GM10847 (cell line): ENCODE data around the gene HK1.

Experiments
- POLR2A ChIP-seq: IDR thresholded peaks from 2 replicates; pipeline ENCODE4 v1.6.1; 2011; ENCODE audit not compliant: insufficient read length; ENCODE audit errors: extremely low read depth

HK1 gene

GRCh38 chr10:69278446-69278963, at the start of gene HK1:
Gene HK1 (plus strand): TSS chr10:69278496.
- no peak for TF ChIP-seq POLR2A

GRCh38 chr10:69229616-69229916, 48.7 kb upstream of the HK1 start:
- TF ChIP-seq POLR2A, result no peak

GRCh38 chr10:69230128-69230527, 48.2 kb upstream of the HK1 start:
- TF ChIP-seq POLR2A, result no peak

- no peak for TF ChIP-seq POLR2A
Observed at GRCh38 chr10:69232252-69232651, 46.0 kb upstream of the HK1 start.

GRCh38 chr10:69232736-69233480, 45.4 kb upstream of the HK1 start:
- no peak for TF ChIP-seq POLR2A

- TF ChIP-seq POLR2A, result no peak
Observed at GRCh38 chr10:69234447-69234846, 43.8 kb upstream of the HK1 start.

- TF ChIP-seq POLR2A, result no peak
Observed at GRCh38 chr10:69237528-69238159, 40.7 kb upstream of the HK1 start.

GRCh38 chr10:69239136-69239535, 39.2 kb upstream of the HK1 start:
- TF ChIP-seq POLR2A, result no peak

GRCh38 chr10:69239816-69240434, 38.4 kb upstream of the HK1 start:
- no peak for TF ChIP-seq POLR2A

- TF ChIP-seq POLR2A, result no peak
Observed at GRCh38 chr10:69240455-69240854, 37.8 kb upstream of the HK1 start.

GRCh38 chr10:69241575-69241974, 36.7 kb upstream of the HK1 start:
- TF ChIP-seq POLR2A, result no peak

GRCh38 chr10:69242040-69242851, 36.0 kb upstream of the HK1 start:
- no peak for TF ChIP-seq POLR2A

- TF ChIP-seq POLR2A, result no peak
Observed at GRCh38 chr10:69242852-69243212, 35.5 kb upstream of the HK1 start.

GRCh38 chr10:69243817-69244216, 34.5 kb upstream of the HK1 start:
- no peak for TF ChIP-seq POLR2A

- no peak for TF ChIP-seq POLR2A
Observed at GRCh38 chr10:69246036-69246435, 32.3 kb upstream of the HK1 start.

- no peak for TF ChIP-seq POLR2A
Observed at GRCh38 chr10:69246581-69247312, 31.5 kb upstream of the HK1 start.

- TF ChIP-seq POLR2A, result no peak
Observed at GRCh38 chr10:69247313-69247710, 31.0 kb upstream of the HK1 start.
